ENCODE measurements around the gene HSF2BP. TPM values are rescaled to one million over a fixed set of nuclear protein-coding genes. Genes with fewer than 3 reads are reported as not detected.
"Not testable (repeated sequence)": the region's sequence is repeated elsewhere in the genome, so short reads cannot be mapped to it uniquely, and the experiment has no call there.

The HSF2BP gene
- total RNA-seq, 4 donors from 2014 or later, result 0.29 to 5.7 (median 1.2) TPM; not detected in 1

- Histone ChIP-seq H3K27me3 (no peaks in the 10 kb centered on the region), H3K4me3 (no peak overlapping the region), H3K36me3 (no peaks in the 10 kb centered on the region), H3K9me3 (no peaks in the 10 kb centered on the region), H3K4me1 (peaks cover 0 to 5% of the 10 kb centered on the region in 2 donors), H3K27ac (peak overlapping the region; percentile 91 to 92)
- TF ChIP-seq CTCF (IDR thresholded peaks at IDR 0.05) (no peak), POLR2A (IDR thresholded peaks at IDR 0.05) (no peak)
- no peak for DNase-seq
- intact Hi-C loops (cut with DNase I; ENCODE audit: low total_unique reads), result no loop called here
Observed at GRCh38 chr21:43573921-43574320, 85.4 kb downstream of the HSF2BP start.

GRCh38 chr21:43572446-43572845, 86.8 kb downstream of the HSF2BP start:
- Histone ChIP-seq H3K4me1 (peaks cover 0 to 5% of the 10 kb centered on the region in 2 donors), H3K27ac (no peak overlapping the region), H3K9me3 (no peaks in the 10 kb centered on the region), H3K4me3 (no peak overlapping the region), H3K36me3 (no peaks in the 10 kb centered on the region), H3K27me3 (no peaks in the 10 kb centered on the region)
- intact Hi-C loops (cut with DNase I; ENCODE audit: low total_unique reads), result no loop called here
- TF ChIP-seq CTCF (IDR thresholded peaks at IDR 0.05), result no peak
- TF ChIP-seq POLR2A (IDR thresholded peaks at IDR 0.05), result no peak
- DNase-seq, result no peak

- no peaks in the 10 kb centered on the region for H3K36me3 ChIP-seq
- no peaks in the 10 kb centered on the region for H3K27me3 ChIP-seq
- H3K4me1 ChIP-seq, result peaks cover 0 to 5% of the 10 kb centered on the region in 2 donors
- no peak for TF ChIP-seq POLR2A (IDR thresholded peaks at IDR 0.05)
- no peak for TF ChIP-seq CTCF (IDR thresholded peaks at IDR 0.05)
- no peak for DNase-seq
- intact Hi-C loops (cut with DNase I; ENCODE audit: low total_unique reads), result no loop called here
- no peak overlapping the region for H3K27ac ChIP-seq
- H3K4me3 ChIP-seq, result no peak overlapping the region
- no peaks in the 10 kb centered on the region for H3K9me3 ChIP-seq
Observed at GRCh38 chr21:43571976-43572375, 87.3 kb downstream of the HSF2BP start.

GRCh38 chr21:43570195-43570594, 89.1 kb downstream of the HSF2BP start:
- intact Hi-C loops (cut with DNase I; ENCODE audit: low total_unique reads); H3K9me3 ChIP-seq; DNase-seq; H3K4me1 ChIP-seq; H3K36me3 ChIP-seq; H3K27ac ChIP-seq; H3K4me3 ChIP-seq; H3K27me3 ChIP-seq: not testable (repeated sequence)

- H3K36me3 ChIP-seq; H3K4me1 ChIP-seq; H3K4me3 ChIP-seq; intact Hi-C loops (cut with DNase I; ENCODE audit: low total_unique reads); H3K9me3 ChIP-seq; H3K27me3 ChIP-seq; DNase-seq; H3K27ac ChIP-seq: not testable (repeated sequence)
Observed at GRCh38 chr21:43562451-43562850, 96.8 kb downstream of the HSF2BP start.

- H3K4me1 ChIP-seq; H3K9me3 ChIP-seq; DNase-seq; H3K27ac ChIP-seq; H3K36me3 ChIP-seq; H3K4me3 ChIP-seq; intact Hi-C loops (cut with DNase I; ENCODE audit: low total_unique reads); H3K27me3 ChIP-seq: not testable (repeated sequence)
Observed at GRCh38 chr21:43540561-43540960, 118.7 kb downstream of the HSF2BP start.

- H3K4me3 ChIP-seq; DNase-seq; H3K27me3 ChIP-seq; H3K4me1 ChIP-seq; H3K36me3 ChIP-seq; intact Hi-C loops (cut with DNase I; ENCODE audit: low total_unique reads); H3K27ac ChIP-seq; H3K9me3 ChIP-seq: not testable (repeated sequence)
Observed at GRCh38 chr21:43522495-43523131, 136.7 kb downstream of the HSF2BP start.

GRCh38 chr21:43517701-43518100, 141.6 kb downstream of the HSF2BP start:
- DNase-seq; intact Hi-C loops (cut with DNase I; ENCODE audit: low total_unique reads); H3K27ac ChIP-seq: not testable (repeated sequence)

GRCh38 chr21:43516860-43517627, 142.2 kb downstream of the HSF2BP start:
- H3K27me3 ChIP-seq; DNase-seq; H3K9me3 ChIP-seq; H3K4me1 ChIP-seq; H3K27ac ChIP-seq; H3K4me3 ChIP-seq; intact Hi-C loops (cut with DNase I; ENCODE audit: low total_unique reads); H3K36me3 ChIP-seq: not testable (repeated sequence)

More at GRCh38 chr21:43517701-43518100, 141.6 kb downstream of the HSF2BP start:
- H3K27me3 ChIP-seq, H3K4me3 ChIP-seq, H3K4me1 ChIP-seq, H3K9me3 ChIP-seq, H3K36me3 ChIP-seq: not testable (repeated sequence)

GRCh38 chr21:43516295-43516847, 142.9 kb downstream of the HSF2BP start:
- H3K4me3 ChIP-seq; H3K27me3 ChIP-seq; H3K9me3 ChIP-seq; intact Hi-C loops (cut with DNase I; ENCODE audit: low total_unique reads); H3K4me1 ChIP-seq; H3K36me3 ChIP-seq; DNase-seq; H3K27ac ChIP-seq: not testable (repeated sequence)
